ENCODE measurements around the gene CCDC9. TPM values are rescaled to one million over a fixed set of nuclear protein-coding genes. Genes with fewer than 3 reads are reported as not detected.
"Not testable (repeated sequence)": the region's sequence is repeated elsewhere in the genome, so short reads cannot be mapped to it uniquely, and the experiment has no call there.

The CCDC9 gene
- total RNA-seq, 1 donor from 2014 or later, result 12.8 TPM

GRCh38 chr19:47300867-47301266 is 44.5 kb downstream of the CCDC9 start:
- not testable (repeated sequence) for DNase-seq

- DNase-seq, result no peak
Observed at GRCh38 chr19:47302249-47302648, 45.9 kb downstream of the CCDC9 start.

GRCh38 chr19:47303966-47304365 is 47.6 kb downstream of the CCDC9 start:
- DNase-seq, result no peak

GRCh38 chr19:47305309-47305751 is 49.0 kb downstream of the CCDC9 start:
- DNase-seq, result peak; percentile 30

- DNase-seq, result no peak
Observed at GRCh38 chr19:47306303-47306702, 50.0 kb downstream of the CCDC9 start.

GRCh38 chr19:47309038-47309437 is 52.7 kb downstream of the CCDC9 start:
- no peak for DNase-seq

GRCh38 chr19:47309608-47310007 is 53.3 kb downstream of the CCDC9 start, which contains the start of gene C5AR1:
TSS of gene C5AR1 (plus strand) at chr19:47309861. CDS start at chr19:47309896, 35 bp downstream.
- DNase-seq, result no peak

GRCh38 chr19:47310323-47310722 is 54.0 kb downstream of the CCDC9 start:
- no peak for DNase-seq

- DNase-seq, result no peak
Observed at GRCh38 chr19:47310819-47311218, 54.5 kb downstream of the CCDC9 start.

- no peak for DNase-seq
Observed at GRCh38 chr19:47312366-47313006, 56.2 kb downstream of the CCDC9 start.

- no peak for DNase-seq
Observed at GRCh38 chr19:47313754-47314295, 57.5 kb downstream of the CCDC9 start.

GRCh38 chr19:47315125-47315821 is 58.9 kb downstream of the CCDC9 start:
- peak; percentile 31 for DNase-seq

- DNase-seq, result no peak
Observed at GRCh38 chr19:47316513-47316912, 60.2 kb downstream of the CCDC9 start.

- DNase-seq, result no peak
Observed at GRCh38 chr19:47319923-47320871, 63.9 kb downstream of the CCDC9 start.

Small RNAs within 50 kb of the gene (small RNA-seq; reads per million reads assigned to genes)
- not detected for gene MIR3190 (ENCODE audit: low replicate concordance)

Other genes with a start within 250 kb of the CCDC9 start
- gene NPAS1, start 236.7 kb upstream of the CCDC9 start, total RNA-seq, result 0.99 TPM
- gene TMEM160, start 207.9 kb upstream of the CCDC9 start, total RNA-seq, result 6.2 TPM
- 8.0 TPM for gene ZC3H4, start 142.7 kb upstream of the CCDC9 start, total RNA-seq
- gene SAE1, start 125.7 kb upstream of the CCDC9 start, total RNA-seq, result 55.8 TPM
- 4.3 TPM for gene BBC3, start 25.3 kb upstream of the CCDC9 start, total RNA-seq
- 3.1 TPM for gene INAFM1, start 18.4 kb downstream of the CCDC9 start, total RNA-seq
- gene C5AR1, start 53.3 kb downstream of the CCDC9 start, total RNA-seq, result 3.3 TPM
- 1.2 TPM for gene C5AR2, start 75.7 kb downstream of the CCDC9 start, total RNA-seq
- 8.1 TPM for gene DHX34, start 92.8 kb downstream of the CCDC9 start, total RNA-seq
- gene MEIS3, start 163.0 kb downstream of the CCDC9 start, total RNA-seq, result 12.8 TPM
- gene SLC8A2, start 215.4 kb downstream of the CCDC9 start, total RNA-seq, result 0.39 TPM
- gene KPTN, start 227.7 kb downstream of the CCDC9 start, total RNA-seq, result 4.4 TPM

Data from skin of body (tissue), 3 donors.